ENCODE measurements around the gene TTC23L.

- TF ChIP-seq CTCF (IDR thresholded peaks at IDR 0.05) (no peak), POLR2A (IDR thresholded peaks at IDR 0.05) (no peak), POLR2AphosphoS5 (IDR thresholded peaks at IDR 0.05) (no peak)
Measured at GRCh38 chr5:34847056-34847455, 8.1 kb downstream of the TTC23L start.
